Measurements from ENCODE around the gene AP1M1. TPM values are rescaled to one million over a fixed set of nuclear protein-coding genes. Genes with fewer than 3 reads are reported as not detected.

AP1M1 gene
- total RNA-seq, 2 donors from 2014 or later, result 35.0 to 51.6 TPM

DNA sequence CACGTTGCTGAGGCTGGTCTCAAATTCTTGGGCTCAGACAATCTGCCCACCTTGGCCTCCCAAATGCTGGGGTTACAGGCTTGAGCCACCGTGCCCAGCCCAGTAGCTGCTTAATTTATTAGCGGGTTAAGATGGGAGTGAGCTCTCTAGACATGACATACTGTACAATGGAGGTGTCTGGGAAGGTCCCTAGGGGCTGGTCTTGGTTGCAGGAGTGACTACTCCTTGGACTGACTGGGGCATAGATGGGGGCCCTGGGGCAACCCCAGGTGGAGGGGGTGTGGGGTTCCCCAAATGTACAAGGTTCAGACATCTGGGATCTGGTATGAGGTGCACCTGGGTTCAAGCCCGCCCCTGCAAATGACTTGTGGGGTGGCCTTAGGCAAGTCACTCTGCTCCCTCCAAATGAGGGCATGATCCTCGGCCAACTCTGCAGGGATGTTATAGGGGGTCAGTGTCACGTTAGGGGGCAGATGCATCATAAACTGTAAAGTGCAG, 37.2 kb upstream of the AP1M1 start:
- no peak overlapping the region for H3K27ac ChIP-seq (ENCODE audit: low read depth, low read length)
- 79 to 81% methylated on average over 4 to 6 of the region's 6 CpGs for WGBS, 2 experiments (ENCODE audit: insufficient coverage in 1 of 2, insufficient read length in 1 of 2)
- no peaks in the 10 kb centered on the region for H3K36me3 ChIP-seq (ENCODE audit: control insufficient read depth, insufficient read depth, low read length)
- H3K9me3 ChIP-seq (ENCODE audit: control insufficient read depth, low read length), result no peaks in the 10 kb centered on the region
- H3K9ac ChIP-seq (ENCODE audit: extremely low read depth, low read length, poor library complexity, severe bottlenecking), result no peak overlapping the region
- H3K27me3 ChIP-seq (ENCODE audit: control insufficient read depth, insufficient read depth, low read length, poor library complexity, severe bottlenecking), result no peaks in the 10 kb centered on the region
- H3K4me3 Mint-ChIP-seq, result no peak overlapping the region
- H3K27me3 Mint-ChIP-seq (ENCODE audit: insufficient read depth), result no peaks in the 10 kb centered on the region
- H3K4me1 Mint-ChIP-seq, result no peaks in the 10 kb centered on the region
- no peaks in the 10 kb centered on the region for H3K9me3 Mint-ChIP-seq
- no peak for DNase-seq
- H3K36me3 Mint-ChIP-seq (ENCODE audit: low read depth), result no peaks in the 10 kb centered on the region
- no peaks in the 10 kb centered on the region for H3K4me1 ChIP-seq (ENCODE audit: control insufficient read depth, insufficient read depth, low read length)
- TF ChIP-seq, protein P1, sequence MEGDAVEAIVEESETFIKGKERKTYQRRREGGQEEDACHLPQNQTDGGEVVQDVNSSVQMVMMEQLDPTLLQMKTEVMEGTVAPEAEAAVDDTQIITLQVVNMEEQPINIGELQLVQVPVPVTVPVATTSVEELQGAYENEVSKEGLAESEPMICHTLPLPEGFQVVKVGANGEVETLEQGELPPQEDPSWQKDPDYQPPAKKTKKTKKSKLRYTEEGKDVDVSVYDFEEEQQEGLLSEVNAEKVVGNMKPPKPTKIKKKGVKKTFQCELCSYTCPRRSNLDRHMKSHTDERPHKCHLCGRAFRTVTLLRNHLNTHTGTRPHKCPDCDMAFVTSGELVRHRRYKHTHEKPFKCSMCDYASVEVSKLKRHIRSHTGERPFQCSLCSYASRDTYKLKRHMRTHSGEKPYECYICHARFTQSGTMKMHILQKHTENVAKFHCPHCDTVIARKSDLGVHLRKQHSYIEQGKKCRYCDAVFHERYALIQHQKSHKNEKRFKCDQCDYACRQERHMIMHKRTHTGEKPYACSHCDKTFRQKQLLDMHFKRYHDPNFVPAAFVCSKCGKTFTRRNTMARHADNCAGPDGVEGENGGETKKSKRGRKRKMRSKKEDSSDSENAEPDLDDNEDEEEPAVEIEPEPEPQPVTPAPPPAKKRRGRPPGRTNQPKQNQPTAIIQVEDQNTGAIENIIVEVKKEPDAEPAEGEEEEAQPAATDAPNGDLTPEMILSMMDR (conservative IDR thresholded peaks at IDR 0.05), result no peak
- H3K4me3 ChIP-seq (ENCODE audit: low read length), result no peak overlapping the region
- no peak overlapping the region for H3K27ac Mint-ChIP-seq

- no peaks in the 10 kb centered on the region for H3K36me3 Mint-ChIP-seq (ENCODE audit: low read depth)
- no peaks in the 10 kb centered on the region for H3K4me1 Mint-ChIP-seq
- Histone ChIP-seq H3K9me3 (ENCODE audit: control insufficient read depth, low read length) (no peaks in the 10 kb centered on the region), H3K9ac (ENCODE audit: extremely low read depth, low read length, poor library complexity, severe bottlenecking) (no peak overlapping the region), H3K27ac (ENCODE audit: low read depth, low read length) (no peak overlapping the region), H3K4me1 (ENCODE audit: control insufficient read depth, insufficient read depth, low read length) (no peaks in the 10 kb centered on the region), H3K36me3 (ENCODE audit: control insufficient read depth, insufficient read depth, low read length) (no peaks in the 10 kb centered on the region), H3K27me3 (ENCODE audit: control insufficient read depth, insufficient read depth, low read length, poor library complexity, severe bottlenecking) (no peaks in the 10 kb centered on the region), H3K4me3 (ENCODE audit: low read length) (no peak overlapping the region)
- H3K27me3 Mint-ChIP-seq (ENCODE audit: insufficient read depth), result no peaks in the 10 kb centered on the region
- TF ChIP-seq, protein P1 (conservative IDR thresholded peaks at IDR 0.05), result no peak
- DNase-seq, result no peak
- H3K9me3 Mint-ChIP-seq, result no peaks in the 10 kb centered on the region
- H3K27ac Mint-ChIP-seq, result peak overlapping the region; percentile 17
- 72 to 81% methylated on average over 8 to 14 of the region's 14 CpGs for WGBS, 2 experiments (ENCODE audit: insufficient coverage in 1 of 2, insufficient read length in 1 of 2)
- no peak overlapping the region for H3K4me3 Mint-ChIP-seq
These were observed 36.7 kb upstream of the AP1M1 start for GRCh38 chr19:16160943-16161560.

GRCh38 chr19:16161840-16162239, 35.9 kb upstream of the AP1M1 start:
- no peak overlapping the region for H3K9ac ChIP-seq (ENCODE audit: extremely low read depth, low read length, poor library complexity, severe bottlenecking)
- no peak for DNase-seq
- no peaks in the 10 kb centered on the region for H3K36me3 ChIP-seq (ENCODE audit: control insufficient read depth, insufficient read depth, low read length)
- Mint-ChIP-seq H3K27me3 (ENCODE audit: insufficient read depth) (no peaks in the 10 kb centered on the region), H3K9me3 (no peaks in the 10 kb centered on the region), H3K4me1 (no peaks in the 10 kb centered on the region), H3K4me3 (no peak overlapping the region), H3K36me3 (ENCODE audit: low read depth) (no peaks in the 10 kb centered on the region), H3K27ac (no peak overlapping the region)
- 87 to 94% methylated on average over 3 of the region's 3 CpGs for WGBS, 2 experiments (ENCODE audit: insufficient coverage in 1 of 2, insufficient read length in 1 of 2)
- TF ChIP-seq, protein P1 (conservative IDR thresholded peaks at IDR 0.05), result no peak
- no peak overlapping the region for H3K4me3 ChIP-seq (ENCODE audit: low read length)
- no peaks in the 10 kb centered on the region for H3K27me3 ChIP-seq (ENCODE audit: control insufficient read depth, insufficient read depth, low read length, poor library complexity, severe bottlenecking)
- H3K4me1 ChIP-seq (ENCODE audit: control insufficient read depth, insufficient read depth, low read length), result no peaks in the 10 kb centered on the region
- H3K9me3 ChIP-seq (ENCODE audit: control insufficient read depth, low read length), result no peaks in the 10 kb centered on the region
- no peak overlapping the region for H3K27ac ChIP-seq (ENCODE audit: low read depth, low read length)

Data from endodermal cell (in vitro differentiated cells).